Stimulated activated naive CD8-positive, alpha-beta T cell treated with anti-CD3 and anti-CD28 coated beads, Interleukin-15, Interleukin-2, amounts not matched to agents 100 U/mL and 50 U/mL, for 24 hours (primary cell): ENCODE measurements around the gene CDK14.
"Not testable (repeated sequence)": the region's sequence is repeated elsewhere in the genome, so short reads cannot be mapped to it uniquely, and the experiment has no call there.

Experiments
- ATAC-seq: fragments of 150-1000 bp; cut with Tn5 transposase; one replicate; pipeline ENCODE4 v1.10.0; 2021
- DNase-seq: peaks from one replicate; pipeline ENCODE4 v3.0.0; 2021

CDK14 gene

DNA sequence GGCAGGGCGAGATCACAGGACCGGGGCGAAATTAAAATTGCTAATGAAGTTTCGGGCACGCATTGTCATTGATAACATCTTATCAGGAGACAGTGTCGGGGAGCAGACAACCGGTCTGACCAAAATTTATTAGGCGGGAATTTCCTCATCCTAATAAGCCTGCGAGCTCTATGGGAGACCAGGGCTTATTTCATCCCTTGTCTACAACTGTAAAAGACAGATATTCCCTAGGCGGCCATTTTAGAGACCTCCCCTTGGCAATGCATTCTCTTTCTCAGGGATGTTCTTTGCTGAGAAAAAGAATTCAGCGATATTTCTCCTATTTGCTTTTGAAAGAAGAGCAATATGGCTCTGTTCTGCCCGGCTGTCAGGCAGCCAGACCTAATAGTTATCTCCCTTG, 198.1 kb downstream of the CDK14 start:
- not testable (repeated sequence) for ATAC-seq, DNase-seq

GRCh38 chr7:90797596-90797995, 201.5 kb downstream of the CDK14 start:
- DNase-seq (no peak), ATAC-seq (no peak)

DNA sequence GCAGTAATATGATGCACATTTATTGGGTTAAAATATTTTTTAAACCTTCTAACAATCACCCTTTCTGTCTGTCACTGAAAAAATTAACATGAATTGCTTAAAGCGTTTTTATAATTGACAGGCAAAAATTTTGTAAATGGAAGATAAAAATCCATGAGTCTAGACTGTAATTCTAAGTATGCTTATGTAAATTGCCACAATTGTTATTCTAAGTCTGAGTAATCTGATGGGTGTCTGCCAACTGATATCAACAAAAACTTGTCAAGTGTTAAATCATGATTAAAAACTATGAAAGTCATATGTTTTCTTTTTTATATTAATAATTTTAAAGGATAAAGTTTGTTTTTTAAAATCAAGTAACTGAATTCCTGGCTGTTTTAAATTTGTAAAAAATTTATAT, 208.2 kb downstream of the CDK14 start:
- ATAC-seq = no peak
- DNase-seq = no peak

DNA sequence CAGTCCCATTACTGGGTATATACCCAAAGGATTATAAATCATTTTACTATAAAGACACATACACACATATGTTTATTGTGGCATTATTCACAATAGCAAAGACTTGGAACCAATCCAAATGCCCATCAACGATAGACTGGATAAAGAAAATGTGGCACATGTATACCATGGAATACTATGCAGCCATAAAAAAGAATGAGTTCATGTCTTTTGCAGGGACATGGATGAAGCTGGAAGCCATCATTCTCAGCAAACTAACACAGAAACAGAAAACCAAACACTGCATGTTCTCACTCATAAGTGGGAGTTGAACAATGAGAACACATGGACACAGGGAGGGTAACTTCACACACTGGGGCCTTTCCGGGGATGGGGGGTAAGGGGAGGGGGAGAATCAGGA, 219.4 kb downstream of the CDK14 start:
- not testable (repeated sequence) for ATAC-seq, DNase-seq

DNA sequence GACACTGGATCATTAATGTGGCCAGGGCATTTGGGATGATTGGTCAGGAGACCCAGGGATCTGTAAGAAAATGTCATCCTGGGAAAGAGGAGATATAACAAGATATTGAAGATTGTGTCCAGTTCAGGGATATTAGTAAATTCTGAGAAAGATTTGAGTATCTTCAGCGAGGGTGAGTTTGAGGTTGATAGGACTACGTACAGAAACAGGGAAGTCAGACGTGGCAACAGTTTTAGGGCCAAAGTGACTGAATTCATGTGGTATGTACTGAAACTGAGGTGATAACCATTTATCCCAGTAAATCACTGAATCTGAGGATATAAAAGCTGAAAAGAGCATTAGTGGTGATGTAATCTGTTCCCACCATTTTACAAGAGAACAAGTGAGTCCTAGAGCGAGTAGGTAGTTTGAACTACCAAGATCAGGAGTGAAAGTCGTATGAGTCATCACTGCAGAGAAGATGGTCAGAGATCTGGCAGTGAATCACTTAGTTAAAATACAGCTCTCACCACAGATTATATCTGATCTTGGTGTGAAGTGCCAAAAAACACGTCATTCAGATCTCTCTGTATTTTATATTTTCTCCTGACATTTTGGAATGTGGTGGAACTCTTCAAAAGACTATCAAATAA, 220.5 kb downstream of the CDK14 start:
- no peak for DNase-seq
- ATAC-seq = peak; percentile 96

DNA sequence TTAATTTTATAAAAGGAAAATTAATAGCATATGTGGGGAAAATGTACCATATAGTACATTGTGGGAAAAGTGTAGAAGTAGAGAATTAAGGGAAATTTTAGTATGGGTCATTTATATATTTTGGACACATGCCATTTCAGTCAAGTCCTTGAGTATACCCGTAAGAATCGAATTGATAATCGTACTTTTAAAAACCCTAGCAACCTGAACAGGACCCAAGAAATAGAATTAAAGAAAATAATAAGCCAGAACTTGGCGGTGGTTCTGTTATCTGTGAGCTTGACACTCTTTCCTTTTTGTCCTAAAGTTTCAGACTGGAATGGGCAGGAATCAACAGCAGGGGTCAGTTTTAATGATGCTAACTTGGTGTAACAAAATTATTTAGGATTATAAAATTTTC, 221.0 kb downstream of the CDK14 start:
- ATAC-seq (no peak), DNase-seq (no peak)

- no peak for ATAC-seq
- no peak for DNase-seq
These were observed 221.7 kb downstream of the CDK14 start for GRCh38 chr7:90817846-90818245.

- DNase-seq (no peak), ATAC-seq (no peak)
These were observed 222.2 kb downstream of the CDK14 start for GRCh38 chr7:90818341-90818740.

DNA sequence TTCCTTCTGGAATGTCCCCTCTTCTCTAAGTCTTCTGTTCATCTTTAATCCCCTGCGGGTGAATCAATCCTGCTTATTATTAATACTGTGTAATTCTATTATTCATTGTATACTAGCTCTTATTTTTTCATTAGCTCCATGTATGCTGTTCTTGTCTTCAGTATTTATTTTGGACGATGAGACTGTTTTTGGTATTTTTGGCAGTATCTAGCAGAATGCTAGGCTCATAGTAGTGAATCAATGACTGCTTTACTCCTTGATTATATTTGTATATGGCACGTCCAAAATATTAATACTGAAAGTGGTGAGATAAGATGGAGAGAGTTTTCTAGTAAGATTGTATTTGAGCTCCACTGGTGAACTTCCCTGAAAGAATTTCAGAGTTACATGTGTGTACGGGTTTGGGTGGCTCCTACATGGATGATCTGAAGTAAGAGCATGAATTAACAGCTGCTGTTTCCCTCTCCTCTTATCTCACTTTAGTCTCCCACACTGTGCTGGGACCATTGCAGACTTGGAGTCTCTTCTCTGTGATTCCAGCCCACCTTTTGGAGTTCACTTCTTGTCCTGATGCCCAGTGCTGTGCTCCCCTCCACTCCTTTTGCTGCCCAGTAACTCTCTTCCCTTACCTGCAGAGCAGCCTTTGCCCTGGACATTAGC, 226.0 kb downstream of the CDK14 start:
- DNase-seq = no peak

DNA sequence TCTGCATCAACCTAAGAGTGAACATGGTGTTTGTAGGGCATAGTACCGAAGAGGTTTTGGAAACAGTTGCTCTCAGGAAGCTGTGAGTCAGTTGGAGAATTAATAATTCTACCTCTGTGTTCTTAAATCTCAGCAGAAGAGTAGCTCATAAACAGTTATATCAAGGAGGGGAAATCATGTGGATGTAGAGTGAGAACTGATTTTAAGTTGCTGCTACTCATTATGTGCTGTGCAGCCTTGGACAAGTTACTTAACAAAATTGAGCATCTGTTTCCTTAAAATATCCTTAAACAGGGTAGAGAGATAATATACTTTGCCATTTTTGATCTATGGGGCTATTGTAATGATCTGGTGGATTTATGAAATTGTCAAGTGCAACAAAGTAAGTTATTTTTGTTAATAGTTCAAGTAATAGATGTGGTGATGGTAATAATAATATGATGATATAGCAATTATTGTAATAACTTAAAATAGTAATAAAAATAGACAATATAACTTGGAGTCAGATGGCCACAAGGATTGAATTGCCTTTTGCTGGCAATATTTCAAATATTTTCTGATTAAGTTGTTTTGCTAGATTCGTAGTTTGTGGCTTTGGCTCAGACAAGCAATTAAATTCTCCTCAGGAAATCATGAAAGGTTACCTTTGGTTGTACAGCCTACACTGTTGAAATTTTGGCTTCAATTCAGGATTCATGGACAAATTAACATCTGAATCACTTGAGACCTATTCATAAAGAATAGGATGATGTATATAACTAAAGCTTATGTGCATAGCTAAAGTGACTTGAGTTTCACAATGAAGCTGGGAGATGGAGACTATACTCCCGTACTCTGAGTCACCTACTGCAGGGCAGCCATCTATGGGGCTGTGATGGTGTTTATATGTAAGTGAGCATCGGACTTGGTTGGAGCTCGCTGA, 228.5 kb downstream of the CDK14 start:
- ATAC-seq = no peak
- no peak for DNase-seq

More for the DNA sequence above, 226.0 kb downstream of the CDK14 start:
- ATAC-seq = no peak

GRCh38 chr7:90825779-90826178, 229.7 kb downstream of the CDK14 start:
- ATAC-seq = no peak
- no peak for DNase-seq

- DNase-seq (no peak), ATAC-seq (no peak)
These were observed 232.5 kb downstream of the CDK14 start for GRCh38 chr7:90828601-90829000.

DNA sequence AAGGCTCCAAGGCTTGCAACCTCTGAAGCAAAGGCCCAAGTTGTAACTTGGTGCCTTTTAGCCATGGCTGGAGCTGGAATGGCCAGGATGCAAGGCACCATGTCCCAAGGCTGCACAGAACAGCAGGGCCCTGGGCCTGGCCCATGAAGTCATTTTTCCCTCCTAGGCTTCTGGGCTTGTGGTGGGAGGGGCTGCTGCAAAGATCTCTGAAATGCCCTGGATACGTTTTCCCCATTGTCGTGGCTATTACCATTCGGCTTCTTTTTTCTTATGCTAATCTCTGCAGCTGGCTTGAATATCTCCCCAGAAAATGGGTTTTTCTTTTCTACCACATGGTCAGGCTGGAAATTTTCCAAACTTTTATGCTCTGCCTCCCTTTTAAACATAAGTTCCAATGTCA, 234.2 kb downstream of the CDK14 start:
- DNase-seq (no peak), ATAC-seq (no peak)

GRCh38 chr7:90832726-90833125, 236.6 kb downstream of the CDK14 start:
- no peak for ATAC-seq
- no peak for DNase-seq

DNA sequence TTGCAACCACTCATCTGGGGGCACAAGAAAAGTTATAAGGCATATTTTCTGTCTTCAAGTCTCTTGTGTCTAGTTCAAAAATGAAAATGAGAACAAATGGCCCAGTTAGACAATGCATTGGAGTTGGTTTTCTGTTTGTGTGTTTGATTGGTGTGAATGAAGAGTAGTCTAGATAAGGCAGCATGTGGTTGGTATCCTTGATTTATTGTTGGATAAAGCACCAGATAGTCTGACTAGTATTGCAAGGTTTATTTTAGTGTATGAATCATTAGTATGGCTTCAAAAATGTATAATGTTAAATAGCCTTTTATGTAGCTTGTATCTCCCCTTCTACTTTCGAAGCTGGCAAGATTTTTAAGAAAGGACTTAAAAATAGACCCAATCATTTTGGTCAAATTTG, 237.3 kb downstream of the CDK14 start:
- DNase-seq (no peak), ATAC-seq (no peak)

DNA sequence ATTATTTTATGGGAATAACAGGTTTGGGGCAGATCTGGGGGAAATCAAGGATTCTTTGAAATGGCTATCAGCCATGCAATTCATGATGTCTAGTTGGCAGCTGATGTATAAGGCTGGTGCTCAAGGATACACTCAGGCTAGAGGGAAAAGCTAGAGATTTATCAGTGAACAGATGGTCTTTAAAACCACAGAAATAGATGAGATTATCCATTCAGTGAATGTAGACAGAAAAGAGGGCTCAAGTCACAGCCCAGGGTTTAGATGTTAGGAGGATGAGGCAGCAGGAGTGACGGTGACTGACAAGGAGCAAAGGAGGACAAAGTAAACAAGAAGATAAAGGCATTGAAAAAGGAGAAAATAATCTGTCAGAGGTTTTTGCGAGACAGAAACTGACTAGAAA, 238.7 kb downstream of the CDK14 start:
- DNase-seq (no peak), ATAC-seq (no peak)

DNA sequence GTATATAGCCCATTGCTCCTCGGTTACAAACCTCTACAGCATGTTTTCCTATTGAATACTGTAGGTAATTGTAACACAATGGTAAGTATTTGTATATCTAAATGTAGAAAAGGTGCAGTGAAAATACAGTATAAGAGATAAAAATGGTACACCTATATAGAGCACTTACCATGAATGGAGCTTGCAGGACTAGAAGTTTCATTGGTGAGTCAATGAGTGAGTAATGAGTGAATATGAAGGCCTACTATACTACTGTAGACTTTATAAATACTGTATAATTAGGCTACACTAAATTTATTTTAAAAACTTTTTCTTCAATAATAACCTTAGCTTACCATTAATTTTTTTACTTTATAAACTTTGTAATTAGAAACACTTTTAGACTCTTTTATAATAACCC, 239.7 kb downstream of the CDK14 start:
- no peak for ATAC-seq
- DNase-seq = no peak

DNA sequence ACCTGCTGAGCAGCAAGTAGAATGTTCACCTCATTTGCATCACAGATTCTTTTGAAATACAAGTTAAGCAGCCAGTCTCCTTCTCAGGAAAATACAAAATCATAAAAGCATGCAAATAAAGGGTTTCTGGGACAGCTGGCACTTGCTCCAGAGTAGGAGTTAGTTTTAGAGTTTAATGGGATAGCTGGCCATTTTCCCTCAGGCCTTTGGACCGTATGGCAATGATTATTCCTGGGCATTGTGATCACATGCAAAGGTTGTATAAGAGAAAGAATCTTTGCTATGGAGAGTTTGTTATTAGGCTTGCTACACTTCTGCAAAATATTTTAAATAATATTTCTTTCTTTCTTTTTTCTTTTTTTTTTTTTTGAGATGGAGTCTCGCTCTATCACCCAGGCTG, 240.8 kb downstream of the CDK14 start:
- ATAC-seq = no peak
- DNase-seq = no peak

- ATAC-seq (no peak), DNase-seq (no peak)
These were observed 242.7 kb downstream of the CDK14 start for GRCh38 chr7:90838799-90839198.

DNA sequence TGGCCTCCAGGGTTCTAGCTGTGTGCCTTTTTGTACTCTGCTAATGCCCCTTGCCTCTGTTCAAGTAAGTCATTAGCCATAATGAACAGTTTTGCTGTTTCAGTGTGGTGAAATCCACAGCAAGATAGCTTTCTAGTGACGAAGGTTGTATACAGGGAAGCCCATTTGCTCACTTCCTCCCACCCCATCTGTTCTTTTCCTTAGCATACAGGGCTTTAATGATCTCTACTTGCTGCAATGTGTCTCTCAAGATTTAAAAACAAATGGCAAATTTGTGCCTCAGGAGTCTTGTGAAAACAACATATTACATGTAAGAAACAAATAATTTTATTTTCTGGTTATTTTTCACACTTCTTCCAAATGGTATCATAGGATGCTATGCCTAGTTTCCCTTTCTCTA, 243.2 kb downstream of the CDK14 start:
- DNase-seq = no peak
- no peak for ATAC-seq

DNA sequence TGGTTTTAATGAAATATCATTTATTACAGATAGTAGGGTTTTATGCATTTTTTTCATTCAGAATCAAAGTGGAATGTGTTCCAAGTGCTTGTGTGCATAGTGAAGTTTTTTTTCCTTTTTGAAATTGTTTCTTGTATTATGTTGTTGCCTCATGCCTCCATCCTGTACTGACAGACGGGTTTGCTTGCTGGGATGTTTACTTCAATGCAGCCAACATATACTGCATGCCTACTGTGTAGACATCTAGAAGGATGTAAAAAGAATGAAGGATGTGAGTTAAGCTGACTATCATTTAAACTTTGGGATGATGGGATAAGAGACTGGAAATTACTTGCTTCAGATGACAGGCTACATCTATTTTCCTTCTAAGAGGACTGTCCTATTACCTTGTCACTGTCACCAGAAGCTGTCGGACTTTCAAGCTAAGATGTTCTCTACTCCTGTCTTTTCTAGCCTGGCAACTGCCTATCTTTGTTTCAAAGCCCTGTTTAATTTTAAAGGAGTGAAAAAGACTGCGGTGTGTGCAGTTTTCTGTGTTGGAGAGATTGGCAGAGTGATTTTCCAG, 243.7 kb downstream of the CDK14 start:
- ATAC-seq (no peak), DNase-seq (no peak)

- DNase-seq (no peak), ATAC-seq (no peak)
These were observed 245.8 kb downstream of the CDK14 start for GRCh38 chr7:90841759-90842429.
